WTC11 (cell line): ENCODE data around the gene XIRP2.

Experiments used
- CBFB ChIP-seq: sonication (generic); formaldehyde crosslinking; IDR thresholded peaks from 2 replicates; pipeline ENCODE4 v1.8.1; 2022; ENCODE audit warnings: mild to moderate bottlenecking, low read depth, missing genetic modification reagents
- ELF4 ChIP-seq: sonication (generic); formaldehyde crosslinking; IDR thresholded peaks from 2 replicates; pipeline ENCODE4 v1.8.1; 2022; ENCODE audit warnings: low read depth, mild to moderate bottlenecking, moderate library complexity, missing genetic modification reagents
- ETV6 ChIP-seq: sonication (generic); formaldehyde crosslinking; IDR thresholded peaks from 2 replicates; pipeline ENCODE4 v1.8.1; 2022; ENCODE audit warnings: mild to moderate bottlenecking, missing genetic modification reagents
- USF1 ChIP-seq: sonication (generic); formaldehyde crosslinking; IDR thresholded peaks from 2 replicates; pipeline ENCODE4 v1.8.0; 2022; ENCODE audit warnings: mild to moderate bottlenecking, missing genetic modification reagents
- ZNF219 ChIP-seq: sonication (generic); formaldehyde crosslinking; IDR thresholded peaks from 2 replicates; pipeline ENCODE4 v1.8.0; 2023; ENCODE audit warnings: missing genetic modification reagents, mild to moderate bottlenecking, borderline replicate concordance
- ZNF396 ChIP-seq: fragments of 250-450 bp; sonication (Bioruptor Pico); IDR thresholded peaks from 2 replicates; pipeline ENCODE4 v1.8.0; 2021; ENCODE audit warnings: mild to moderate bottlenecking, moderate library complexity, borderline replicate concordance
- TF ChIP-seq, protein P1 (sequence below): fragments of 200-600 bp; IDR thresholded peaks from 2 replicates; pipeline ENCODE4 v1.8.0; 2022; ENCODE audit warnings: antibody characterized with exemption
- TF ChIP-seq, protein P2 (sequence below): sonication (generic); formaldehyde crosslinking; IDR thresholded peaks from 2 replicates; pipeline ENCODE4 v1.8.0; 2022; ENCODE audit warnings: mild to moderate bottlenecking, missing genetic modification reagents
- TF ChIP-seq, protein P3 (sequence below): sonication (generic); formaldehyde crosslinking; IDR thresholded peaks from 2 replicates; pipeline ENCODE4 v1.8.1; 2023; ENCODE audit warnings: mild to moderate bottlenecking, missing genetic modification reagents, moderate library complexity

GRCh38 chr2:167100506-167100905 lies 212.2 kb downstream of the XIRP2 start:
- TF ChIP-seq USF1 (CRISPR knock-in tag) (no peak), ETV6 (CRISPR knock-in tag) (no peak), ZNF396 (CRISPR knock-in tag) (no peak), CBFB (no peak), ELF4 (CRISPR knock-in tag) (no peak), ZNF219 (CRISPR knock-in tag) (no peak)
- TF ChIP-seq, protein P1, sequence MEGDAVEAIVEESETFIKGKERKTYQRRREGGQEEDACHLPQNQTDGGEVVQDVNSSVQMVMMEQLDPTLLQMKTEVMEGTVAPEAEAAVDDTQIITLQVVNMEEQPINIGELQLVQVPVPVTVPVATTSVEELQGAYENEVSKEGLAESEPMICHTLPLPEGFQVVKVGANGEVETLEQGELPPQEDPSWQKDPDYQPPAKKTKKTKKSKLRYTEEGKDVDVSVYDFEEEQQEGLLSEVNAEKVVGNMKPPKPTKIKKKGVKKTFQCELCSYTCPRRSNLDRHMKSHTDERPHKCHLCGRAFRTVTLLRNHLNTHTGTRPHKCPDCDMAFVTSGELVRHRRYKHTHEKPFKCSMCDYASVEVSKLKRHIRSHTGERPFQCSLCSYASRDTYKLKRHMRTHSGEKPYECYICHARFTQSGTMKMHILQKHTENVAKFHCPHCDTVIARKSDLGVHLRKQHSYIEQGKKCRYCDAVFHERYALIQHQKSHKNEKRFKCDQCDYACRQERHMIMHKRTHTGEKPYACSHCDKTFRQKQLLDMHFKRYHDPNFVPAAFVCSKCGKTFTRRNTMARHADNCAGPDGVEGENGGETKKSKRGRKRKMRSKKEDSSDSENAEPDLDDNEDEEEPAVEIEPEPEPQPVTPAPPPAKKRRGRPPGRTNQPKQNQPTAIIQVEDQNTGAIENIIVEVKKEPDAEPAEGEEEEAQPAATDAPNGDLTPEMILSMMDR = no peak
- TF ChIP-seq, protein P2, sequence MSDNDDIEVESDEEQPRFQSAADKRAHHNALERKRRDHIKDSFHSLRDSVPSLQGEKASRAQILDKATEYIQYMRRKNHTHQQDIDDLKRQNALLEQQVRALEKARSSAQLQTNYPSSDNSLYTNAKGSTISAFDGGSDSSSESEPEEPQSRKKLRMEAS = no peak
- TF ChIP-seq, protein P3, sequence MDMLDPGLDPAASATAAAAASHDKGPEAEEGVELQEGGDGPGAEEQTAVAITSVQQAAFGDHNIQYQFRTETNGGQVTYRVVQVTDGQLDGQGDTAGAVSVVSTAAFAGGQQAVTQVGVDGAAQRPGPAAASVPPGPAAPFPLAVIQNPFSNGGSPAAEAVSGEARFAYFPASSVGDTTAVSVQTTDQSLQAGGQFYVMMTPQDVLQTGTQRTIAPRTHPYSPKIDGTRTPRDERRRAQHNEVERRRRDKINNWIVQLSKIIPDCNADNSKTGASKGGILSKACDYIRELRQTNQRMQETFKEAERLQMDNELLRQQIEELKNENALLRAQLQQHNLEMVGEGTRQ = no peak
